Activated CD8-positive, alpha-beta memory T cell treated with anti-CD3 and anti-CD28 coated beads for 1 hour (primary cell): Measurements from ENCODE around the gene KDM1A.
A peak's percentile ranks its signal among the peaks of the same experiment; 100 is the strongest.

ENCODE experiments used
- DNase-seq, 2 donors: peaks; one replicate each; pipeline ENCODE4 v3.0.0-alpha.2; 2020; ENCODE audit warnings: low read depth in 1 of 2; ENCODE audit errors: extremely low read depth in 1 of 2

The KDM1A gene

DNA sequence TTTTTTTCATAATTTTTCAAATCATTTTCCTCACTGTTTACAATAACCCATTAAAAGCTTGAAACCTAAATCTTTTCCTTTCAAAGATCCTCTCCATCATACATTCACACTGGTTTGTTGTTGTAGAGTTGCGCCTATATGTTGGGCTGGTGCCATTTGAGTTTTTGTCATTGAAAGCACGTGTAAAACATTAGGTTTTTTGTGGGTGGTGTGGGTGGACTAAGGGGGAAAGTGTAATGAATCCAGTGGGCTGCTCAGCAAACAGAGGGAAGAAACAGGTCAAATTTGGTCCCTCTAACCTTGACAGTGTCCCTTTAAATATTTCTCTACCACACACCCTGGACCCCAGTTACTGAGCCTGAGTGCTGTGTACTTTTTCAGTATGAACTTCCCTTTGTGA, 46.8 kb downstream of the KDM1A start:
- DNase-seq, result no peak

DNA sequence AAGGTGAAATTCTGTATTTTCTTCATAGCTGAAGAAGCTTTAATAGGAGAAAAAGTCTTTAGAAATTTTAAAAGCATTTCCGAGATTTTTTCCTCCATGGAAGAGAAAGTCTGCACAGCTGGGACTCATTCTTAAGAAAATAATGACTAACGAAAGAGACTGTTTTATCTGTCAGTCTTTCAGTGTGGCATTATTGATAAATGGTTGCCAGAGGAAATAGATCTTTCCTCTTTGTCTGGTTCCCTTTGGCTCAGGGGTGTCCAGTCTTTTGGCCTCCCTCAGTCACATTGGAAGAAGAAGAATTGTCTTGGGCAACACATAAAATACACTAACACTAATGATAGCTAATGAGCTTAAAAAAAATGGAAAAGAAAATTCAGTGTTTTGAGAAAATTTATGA, 49.9 kb downstream of the KDM1A start:
- no peak for DNase-seq

DNA sequence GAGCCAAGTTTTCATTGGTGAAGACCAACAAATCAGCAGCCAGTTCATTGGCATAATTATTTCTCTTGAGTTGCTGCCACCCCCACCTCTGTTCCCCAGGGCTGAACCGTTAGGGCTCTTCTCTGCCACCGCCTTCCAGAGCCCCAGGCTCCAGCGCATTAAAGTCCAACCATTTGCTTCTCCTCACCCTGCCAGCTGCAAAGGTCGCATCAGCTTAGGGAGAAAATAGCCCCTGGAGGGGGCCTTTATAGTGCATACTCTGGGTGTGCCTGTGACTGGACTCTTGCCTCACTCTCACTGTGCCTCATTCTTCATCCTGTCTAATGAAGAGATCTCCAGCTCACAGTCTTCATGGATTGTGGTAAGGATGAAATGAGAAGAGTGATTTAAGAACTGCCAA, 50.4 kb downstream of the KDM1A start:
- DNase-seq, result no peak

DNA sequence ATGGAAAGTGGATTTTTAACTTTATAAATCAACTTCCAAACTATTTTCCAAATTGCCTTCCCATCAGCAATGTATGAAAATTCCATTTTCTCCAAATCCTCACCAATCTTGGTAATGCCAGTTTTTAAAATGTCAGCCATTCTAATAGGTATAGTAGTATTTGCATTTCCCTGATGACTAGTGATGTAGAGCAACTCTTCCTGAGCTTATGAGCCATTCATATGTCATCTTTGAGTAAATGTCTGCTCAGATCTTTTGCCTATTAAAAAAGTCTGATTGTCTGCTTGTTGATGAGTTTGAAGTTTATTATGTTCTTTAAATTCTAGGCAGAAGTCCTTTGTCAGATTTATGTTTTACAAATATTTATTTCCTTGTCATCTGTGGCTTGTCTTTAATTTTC, 54.7 kb downstream of the KDM1A start:
- no peak for DNase-seq

DNA sequence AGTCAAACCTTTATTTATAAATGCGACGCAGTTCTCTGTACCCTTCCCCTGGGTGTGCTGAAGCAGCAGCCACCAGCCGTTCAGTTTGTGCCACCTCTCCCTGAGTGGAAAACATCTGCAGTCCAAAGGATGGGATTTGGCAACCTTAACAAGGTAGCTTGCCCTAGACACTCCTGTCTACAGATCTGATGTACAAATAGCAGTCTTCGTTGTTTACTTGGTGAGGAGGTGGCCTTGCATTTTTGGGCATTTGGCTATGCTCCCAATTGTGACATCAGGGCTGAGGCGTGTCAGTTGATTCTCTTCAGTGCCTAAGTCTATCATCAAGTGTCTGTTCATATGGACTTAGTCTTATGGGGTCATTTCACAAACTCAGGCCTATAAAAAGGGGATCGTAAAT, 59.8 kb downstream of the KDM1A start:
- DNase-seq, result no peak

DNA sequence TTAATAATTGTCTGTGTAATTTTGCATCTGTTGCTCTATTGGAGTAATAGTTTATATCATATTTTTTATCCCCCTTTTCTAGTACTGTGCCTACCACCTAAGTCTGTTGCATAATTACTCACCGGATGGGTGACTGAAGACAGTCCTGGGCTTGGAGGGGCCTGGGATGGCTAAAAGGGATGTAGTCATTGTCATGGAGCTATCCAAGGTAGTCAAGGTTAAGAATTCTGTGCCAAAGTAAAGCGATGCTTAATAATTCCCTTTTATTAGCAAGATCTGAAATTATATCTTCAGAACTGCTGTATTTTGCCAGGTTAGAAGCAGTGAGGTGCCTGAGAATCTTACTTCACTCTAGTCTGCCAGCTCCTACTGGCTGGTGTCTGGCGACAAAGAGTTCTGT, 61.6 kb downstream of the KDM1A start:
- DNase-seq, result no peak

DNA sequence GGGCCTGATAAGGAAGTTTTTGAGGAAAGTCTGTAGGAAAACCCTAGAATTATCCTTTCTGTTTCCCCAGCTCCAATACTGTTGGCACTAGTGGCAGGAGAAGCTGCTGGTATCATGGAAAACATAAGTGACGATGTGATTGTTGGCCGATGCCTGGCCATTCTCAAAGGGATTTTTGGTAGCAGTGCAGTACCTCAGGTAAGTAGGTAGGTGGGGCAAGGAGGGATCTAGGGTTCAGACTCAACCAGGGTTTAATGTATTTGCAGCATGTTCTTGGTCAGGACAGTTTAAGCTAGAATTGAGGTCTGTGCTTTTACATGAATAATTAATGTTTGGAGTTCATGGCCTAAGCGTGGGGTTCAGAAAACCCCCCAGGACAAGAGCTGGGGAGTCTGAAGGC, 62.1 kb downstream of the KDM1A start:
- no peak for DNase-seq

DNA sequence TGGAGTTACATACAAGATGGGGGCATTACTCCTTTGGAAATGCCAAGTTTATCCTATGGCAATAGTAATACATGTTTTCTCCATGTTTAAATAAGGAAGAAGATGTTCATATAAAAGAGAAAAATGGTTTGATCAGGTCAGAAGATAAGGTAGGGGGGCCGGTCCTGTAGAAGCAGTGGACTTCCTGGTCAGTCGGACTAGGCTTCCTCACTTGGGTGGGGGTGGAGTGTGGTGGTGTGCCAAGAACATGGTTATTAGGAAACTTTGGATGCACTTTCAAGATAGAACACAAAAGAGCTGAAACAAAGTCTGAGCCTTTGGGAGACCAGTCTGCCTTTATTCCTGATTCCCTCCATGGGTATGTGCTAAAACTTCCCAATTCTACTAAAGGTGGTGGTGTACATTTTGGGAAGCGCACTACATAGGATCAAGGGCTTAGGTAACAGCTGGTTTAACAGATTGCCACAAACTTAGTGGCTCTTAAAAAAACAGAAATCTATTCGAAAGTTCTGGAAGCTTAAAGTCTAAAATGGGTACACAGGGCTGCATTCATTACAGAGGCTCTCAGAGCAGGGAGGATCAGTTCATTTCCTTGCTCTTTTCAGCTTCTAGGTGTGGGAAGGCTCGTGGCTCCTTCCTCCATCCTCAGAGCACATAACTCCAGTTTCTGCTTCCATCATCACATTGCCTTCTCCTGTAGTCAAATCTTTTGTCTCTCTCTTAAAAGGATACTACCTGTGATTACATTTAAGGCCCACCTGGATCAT, 64.6 kb downstream of the KDM1A start:
- no peak for DNase-seq

DNA sequence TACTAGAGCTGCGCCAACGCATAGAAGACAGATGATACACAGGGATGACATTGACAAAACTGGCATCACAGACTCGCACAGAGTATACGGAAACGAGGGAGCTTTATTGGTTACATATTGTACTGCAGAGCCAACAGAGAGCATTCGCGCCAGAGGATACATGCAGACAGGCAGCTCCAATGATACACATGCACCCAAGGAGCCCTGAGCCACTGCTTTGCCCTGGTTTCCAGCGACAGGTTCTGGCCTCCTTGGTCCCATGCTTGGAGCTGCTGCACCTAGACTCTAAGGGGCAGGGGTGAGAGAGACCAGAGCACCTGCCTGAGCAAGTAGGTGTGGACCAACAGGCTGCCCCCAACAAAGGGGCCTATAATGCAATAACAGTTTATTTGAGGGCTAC, 65.6 kb downstream of the KDM1A start:
- no peak for DNase-seq

DNA sequence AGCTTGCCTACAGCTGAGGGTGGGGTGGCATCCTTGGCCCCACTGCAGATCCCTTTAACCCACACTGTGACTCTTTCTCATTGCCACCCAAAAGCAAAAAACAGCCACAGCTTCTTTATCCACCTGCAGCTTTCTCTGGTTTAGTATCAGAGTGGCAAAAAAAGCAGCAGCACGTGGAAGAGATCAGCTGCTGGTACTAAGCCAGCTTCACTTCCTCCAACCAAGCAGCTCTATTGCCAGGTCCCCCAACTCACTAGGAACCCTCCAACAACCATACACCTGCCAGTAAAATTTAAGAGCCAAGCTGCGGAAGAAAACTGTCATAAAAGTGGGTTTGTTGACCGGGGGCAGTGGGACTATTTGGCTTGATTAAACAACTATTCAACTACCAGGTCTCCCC, 66.4 kb downstream of the KDM1A start:
- no peak for DNase-seq

DNA sequence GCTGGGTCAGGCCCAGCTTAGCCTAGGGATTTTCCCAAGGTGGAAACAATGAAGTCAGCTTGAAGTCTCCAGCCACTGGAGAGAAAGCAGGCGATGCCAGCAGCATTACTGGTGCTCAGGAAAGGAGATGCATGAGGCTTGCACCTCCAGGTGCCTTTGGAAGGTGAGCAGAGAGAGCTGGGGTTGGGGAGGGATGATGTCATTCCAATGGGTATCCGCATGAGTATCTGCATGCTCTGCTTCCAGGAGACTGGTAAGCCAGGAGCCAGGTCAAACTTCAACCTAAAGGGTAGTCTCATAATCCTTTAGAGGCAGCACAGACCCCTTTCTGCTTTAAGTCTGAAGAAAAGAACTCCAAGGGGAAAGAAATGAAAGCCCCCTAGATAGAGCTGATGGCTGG, 68.8 kb downstream of the KDM1A start:
- no peak for DNase-seq

DNA sequence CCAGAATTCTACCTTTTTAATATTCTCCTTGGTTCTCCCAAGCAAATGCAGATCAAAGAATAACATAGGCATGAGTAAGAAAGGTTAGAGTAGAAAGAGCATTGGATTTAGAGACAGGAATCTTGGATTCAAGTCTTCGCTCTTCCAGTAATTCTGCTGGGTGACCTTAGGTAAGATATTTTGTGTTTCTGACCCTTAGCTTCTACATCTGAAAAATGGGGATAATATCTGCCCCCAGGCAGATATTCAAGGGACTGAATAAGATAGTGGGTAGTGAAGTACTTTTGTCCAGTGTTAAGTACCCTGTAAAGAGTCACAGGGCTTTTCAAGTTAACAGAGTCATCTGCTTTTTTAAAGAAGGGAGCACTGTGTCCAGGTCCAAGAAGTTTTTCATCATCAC, 70.8 kb downstream of the KDM1A start:
- DNase-seq, result no peak

DNA sequence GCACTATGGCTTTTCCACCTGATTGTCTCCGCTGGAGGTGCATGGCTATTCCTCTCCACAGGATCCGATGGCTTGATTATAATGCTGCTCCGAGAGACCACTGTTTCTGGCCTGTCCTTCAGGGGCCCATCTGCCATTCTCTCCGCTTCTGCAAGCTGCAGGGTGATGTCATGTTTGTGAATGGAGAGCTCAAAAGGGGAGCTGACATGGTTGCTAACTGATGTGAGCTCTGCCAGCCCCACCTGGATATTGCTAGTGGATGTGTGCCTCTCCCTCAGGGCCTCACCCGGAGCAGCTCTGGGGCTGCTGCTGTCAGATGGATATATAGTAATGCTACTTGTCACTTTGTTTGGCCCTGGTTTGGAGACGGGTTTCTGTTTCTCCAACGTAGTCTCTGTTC, 72.3 kb downstream of the KDM1A start:
- no peak for DNase-seq

DNA sequence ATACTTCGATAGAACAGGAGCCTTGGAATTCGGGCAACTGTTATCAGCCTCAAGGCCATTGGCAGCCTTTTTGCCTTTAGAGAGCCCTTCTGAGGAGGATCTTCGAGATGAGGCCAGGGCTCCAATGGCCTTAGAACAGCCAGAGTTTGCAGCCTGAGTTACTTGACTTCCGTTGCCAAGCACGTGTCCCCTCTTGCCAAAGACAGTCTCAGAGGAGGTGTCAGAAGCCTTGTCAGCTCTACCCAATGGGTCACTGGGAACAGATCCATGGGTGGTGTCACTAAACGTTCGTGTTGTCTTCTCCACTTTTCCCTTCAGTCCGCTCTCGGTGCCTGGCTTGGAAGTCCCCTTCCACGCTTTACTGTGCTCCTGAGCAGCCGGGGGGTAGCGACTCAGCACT, 73.2 kb downstream of the KDM1A start:
- no peak for DNase-seq

DNA sequence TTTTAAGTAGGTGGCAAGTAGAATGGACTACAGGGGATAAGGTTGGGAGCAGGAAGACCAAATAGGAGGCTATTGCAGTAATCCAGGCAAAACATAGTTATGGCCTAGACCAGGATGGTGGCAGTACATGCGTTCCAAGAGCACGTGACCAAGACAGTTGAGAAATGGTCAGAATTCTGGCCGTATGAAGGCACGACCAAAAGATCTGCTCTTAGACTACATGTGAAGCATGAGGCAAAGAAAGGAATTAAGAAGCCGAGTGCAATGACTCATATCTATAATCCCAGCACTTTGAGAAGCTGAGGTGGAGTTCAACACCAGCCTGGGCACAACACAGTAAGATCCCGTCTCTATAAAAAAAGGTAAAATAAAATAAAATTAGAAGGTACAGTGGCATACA, 78.0 kb downstream of the KDM1A start:
- no peak for DNase-seq

DNA sequence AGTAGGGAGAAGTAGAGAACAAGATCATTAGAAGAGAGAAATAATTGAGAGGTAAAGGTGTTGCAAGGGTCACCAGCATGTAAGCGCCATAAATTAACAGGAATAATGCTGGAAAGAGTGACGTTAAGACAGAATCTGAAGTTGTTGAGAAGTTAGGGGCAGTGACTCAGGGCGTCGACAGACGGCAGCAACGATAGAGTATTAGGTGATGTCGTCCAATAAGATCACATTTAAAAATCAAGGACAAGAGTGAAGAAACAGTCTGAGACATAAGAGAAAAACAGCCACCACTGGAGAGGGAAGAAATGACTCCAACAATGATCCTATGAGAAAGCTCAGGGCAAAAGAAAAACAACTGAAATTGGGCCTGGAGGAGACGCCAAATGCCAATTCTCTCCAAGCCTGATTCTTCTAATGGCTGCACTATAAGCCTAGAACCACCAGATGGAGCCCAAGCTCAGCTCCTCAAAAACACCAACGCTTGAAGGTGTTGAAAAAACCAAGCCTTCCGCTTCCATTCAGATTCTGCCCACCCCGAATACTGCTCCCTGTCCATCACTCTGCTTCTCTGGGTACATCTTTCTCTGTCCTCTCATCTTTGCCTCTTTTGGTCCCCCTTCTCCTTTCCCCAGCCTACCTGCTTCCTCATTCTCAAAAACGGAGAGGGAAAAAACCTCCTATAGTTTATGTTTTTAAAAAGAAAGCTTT, 79.3 kb downstream of the KDM1A start:
- peak; percentile 19 to 23 for DNase-seq

DNA sequence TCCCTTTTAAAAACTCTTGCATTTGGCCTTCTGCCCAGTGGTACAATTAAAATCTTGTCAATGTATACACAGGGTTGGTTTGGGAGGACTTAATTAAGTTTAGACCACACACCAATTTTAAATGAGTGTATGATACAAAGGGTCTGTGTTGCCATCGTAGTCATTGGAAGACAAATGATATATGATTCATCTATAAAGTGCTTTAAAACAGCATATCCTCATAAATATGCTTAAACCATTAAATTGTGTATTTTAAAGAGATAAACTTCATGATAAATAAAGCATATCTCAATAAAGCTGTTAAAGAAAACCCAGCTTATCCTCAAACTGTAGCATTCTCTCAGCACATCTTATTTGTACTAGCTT, 79.9 kb downstream of the KDM1A start:
- DNase-seq, result no peak

DNA sequence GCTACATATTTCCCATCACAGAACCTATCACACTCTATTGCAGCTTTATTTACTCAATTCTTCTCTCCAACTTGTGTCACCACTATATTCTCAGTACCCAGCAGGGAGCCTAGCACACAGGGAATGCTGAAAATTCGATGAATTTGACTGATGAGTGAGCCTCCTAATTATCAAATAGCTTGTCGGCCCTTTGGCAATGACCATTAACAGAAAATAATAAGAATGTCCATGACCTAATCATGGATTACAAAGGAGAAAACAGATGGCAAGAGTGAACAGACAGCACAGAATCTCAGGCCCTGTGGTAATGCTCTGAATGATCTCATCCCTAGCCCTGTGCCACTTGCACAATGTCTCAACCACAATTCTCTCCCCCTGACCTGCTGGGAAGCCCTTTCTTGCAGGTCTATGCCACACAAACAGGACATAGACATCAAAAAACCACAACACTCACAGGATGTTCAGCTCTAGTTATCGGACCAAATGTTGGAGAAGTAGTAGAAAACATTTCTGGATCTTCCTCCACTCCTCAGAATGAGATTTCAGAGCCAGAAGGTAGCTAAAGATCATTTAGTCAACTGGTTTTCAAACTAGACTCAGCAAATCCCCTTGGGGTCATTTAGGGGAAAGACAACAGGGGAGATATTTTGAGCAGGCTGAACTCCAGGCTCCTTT, 80.9 kb downstream of the KDM1A start:
- no peak for DNase-seq

DNA sequence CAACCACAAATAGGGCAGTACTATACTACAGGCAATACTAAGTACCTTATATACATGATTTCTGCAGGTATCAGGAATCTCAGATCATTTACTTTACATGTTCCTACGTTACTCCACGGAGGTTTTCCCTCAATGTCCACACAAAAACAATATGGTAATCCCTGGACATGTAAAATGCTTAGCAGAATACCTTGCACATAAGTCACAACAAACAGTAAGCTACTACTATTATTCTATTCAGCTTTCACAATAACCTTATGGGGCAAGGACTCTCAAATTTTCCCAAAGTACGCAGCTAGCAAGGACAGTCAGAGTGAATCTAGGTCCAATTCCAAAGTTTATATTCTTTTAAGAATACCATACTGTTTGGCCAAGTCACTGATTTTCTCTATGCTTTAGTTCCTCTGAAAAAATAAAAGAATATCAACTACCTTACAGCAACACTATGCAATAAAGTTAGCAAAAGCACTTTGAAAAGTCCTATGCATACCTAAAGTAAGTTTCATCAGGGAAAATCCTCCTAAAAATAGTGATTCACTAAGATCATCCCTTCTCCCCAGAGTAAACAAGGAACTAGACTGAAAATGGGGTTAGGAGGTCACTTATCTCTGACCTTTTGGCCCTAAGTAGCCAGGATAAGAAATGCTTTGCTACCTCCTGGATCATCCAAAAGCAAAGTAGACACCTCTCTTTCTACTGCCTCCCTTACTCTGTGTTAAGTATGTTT, 82.0 kb downstream of the KDM1A start:
- DNase-seq, result no peak

DNA sequence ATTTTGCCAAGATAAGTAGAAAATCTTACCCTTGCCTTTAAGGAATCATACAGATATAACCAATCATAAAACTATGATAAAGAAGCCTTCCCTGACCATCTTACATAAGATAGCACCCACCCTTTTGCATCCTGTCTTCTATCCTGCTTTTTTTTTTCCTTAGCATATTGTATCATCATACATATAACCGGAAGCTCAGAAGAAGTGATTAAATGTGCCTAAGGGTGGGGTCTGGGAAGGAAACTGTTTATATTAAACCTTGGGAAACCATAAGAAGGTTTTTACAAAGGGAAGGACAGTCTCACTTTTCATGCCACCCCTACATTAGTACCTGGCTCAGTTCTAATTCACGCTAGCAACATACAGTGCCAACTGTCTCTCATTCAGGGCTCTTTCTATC, 82.6 kb downstream of the KDM1A start:
- DNase-seq, result no peak

DNA sequence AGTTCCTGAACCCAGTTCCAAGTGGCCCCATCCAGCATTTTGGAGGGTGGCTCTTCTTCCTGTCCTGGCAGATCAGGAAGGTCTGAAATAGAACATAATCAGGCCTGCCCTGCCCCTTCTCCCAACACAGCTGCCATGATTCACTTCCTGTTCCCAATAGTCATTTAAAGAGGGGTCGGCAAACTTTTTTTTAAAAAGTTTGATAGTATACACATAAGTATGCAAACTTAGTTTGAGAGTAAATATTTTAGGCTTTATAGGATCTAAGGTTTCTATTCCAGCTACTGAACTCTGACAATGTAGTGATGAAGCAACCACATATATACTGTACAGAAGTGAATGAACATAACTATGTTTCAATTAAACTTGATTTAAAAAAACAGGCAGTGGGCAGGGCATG, 83.0 kb downstream of the KDM1A start:
- no peak for DNase-seq
